ENCODE data around the gene MTFR2.

The MTFR2 gene

DNA sequence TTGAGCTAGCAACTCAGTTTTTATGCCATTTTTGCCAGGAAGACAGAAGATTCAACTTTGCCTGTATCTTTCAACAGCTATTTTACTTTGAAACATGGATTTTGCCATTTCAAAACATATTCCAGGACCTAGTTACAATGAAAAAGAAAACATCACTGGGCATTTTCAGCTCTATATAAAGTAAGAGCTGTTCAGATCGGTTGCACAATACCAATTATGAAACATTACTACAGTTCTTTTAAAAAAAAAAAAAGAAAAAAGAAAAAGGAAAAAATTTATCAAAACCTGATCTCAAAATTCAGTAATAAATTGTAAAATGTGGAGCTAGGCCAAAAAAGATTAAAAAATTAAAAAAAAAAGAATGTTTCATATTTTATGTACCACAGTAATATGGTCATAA, 24.0 kb upstream of the MTFR2 start:
- peaks cover 60% of the 10 kb centered on the region for H3K36me3 ChIP-seq (ENCODE audit: control insufficient read depth, insufficient read depth, low read length)

DNA sequence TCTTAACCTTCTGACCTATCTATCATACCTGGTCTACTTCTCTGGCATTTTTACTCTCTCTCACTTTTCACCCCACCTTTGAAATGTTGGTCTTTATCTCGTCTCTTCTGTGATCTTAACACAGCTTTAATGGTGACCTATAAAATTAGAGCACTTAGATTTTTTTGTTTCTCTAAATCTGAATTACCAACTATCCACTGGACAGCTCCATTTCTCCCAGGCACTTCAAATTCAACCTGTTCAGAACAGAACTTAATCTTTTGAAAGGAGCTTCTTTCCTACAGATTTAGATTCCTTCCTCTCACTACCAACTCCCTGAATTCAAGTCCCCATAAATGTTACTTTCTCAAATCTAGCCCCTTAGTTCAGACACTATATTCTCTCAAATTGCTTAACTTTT, 15.0 kb upstream of the MTFR2 start:
- no peak overlapping the region for H3K4me3 ChIP-seq (ENCODE audit: extremely low read depth, insufficient read depth, low read length, poor library complexity, severe bottlenecking)
- no peak overlapping the region for H3K27ac ChIP-seq (ENCODE audit: low read depth, low read length, severe bottlenecking)
- no peaks in the 10 kb centered on the region for H3K4me1 ChIP-seq (ENCODE audit: control insufficient read depth, insufficient read depth, low read length, poor library complexity, severe bottlenecking)
- WGBS, 2 experiments (ENCODE audit: insufficient coverage in 2 of 2), result no CpG with 5 or more reads among the region's 1 CpG
- H3K9me3 ChIP-seq (ENCODE audit: control insufficient read depth, low read length), result no peaks in the 10 kb centered on the region
- H3K36me3 ChIP-seq (ENCODE audit: control insufficient read depth, insufficient read depth, low read length), result peaks cover 76% of the 10 kb centered on the region

More for the DNA sequence above, 24.0 kb upstream of the MTFR2 start:
- H3K27ac ChIP-seq (ENCODE audit: low read depth, low read length, severe bottlenecking), result no peak overlapping the region
- H3K9me3 ChIP-seq (ENCODE audit: control insufficient read depth, low read length), result no peaks in the 10 kb centered on the region
- H3K4me3 ChIP-seq (ENCODE audit: extremely low read depth, insufficient read depth, low read length, poor library complexity, severe bottlenecking), result no peak overlapping the region
- peaks cover 7% of the 10 kb centered on the region for H3K4me1 ChIP-seq (ENCODE audit: control insufficient read depth, insufficient read depth, low read length, poor library complexity, severe bottlenecking)
- no CpG with 5 or more reads among the region's 1 CpG for WGBS, 2 experiments (ENCODE audit: insufficient coverage in 2 of 2)

GRCh38 chr6:136262940-136263339, 12.8 kb upstream of the MTFR2 start:
- no peaks in the 10 kb centered on the region for H3K9me3 ChIP-seq (ENCODE audit: control insufficient read depth, low read length)
- no peak overlapping the region for H3K27ac ChIP-seq (ENCODE audit: low read depth, low read length, severe bottlenecking)
- no peak overlapping the region for H3K4me3 ChIP-seq (ENCODE audit: extremely low read depth, insufficient read depth, low read length, poor library complexity, severe bottlenecking)
- WGBS, 2 experiments (ENCODE audit: insufficient coverage in 2 of 2), result no CpG with 5 or more reads among the region's 1 CpG
- peaks cover 76% of the 10 kb centered on the region for H3K36me3 ChIP-seq (ENCODE audit: control insufficient read depth, insufficient read depth, low read length)
- no peaks in the 10 kb centered on the region for H3K4me1 ChIP-seq (ENCODE audit: control insufficient read depth, insufficient read depth, low read length, poor library complexity, severe bottlenecking)

- no peak overlapping the region for H3K4me3 ChIP-seq (ENCODE audit: extremely low read depth, insufficient read depth, low read length, poor library complexity, severe bottlenecking)
- H3K27ac ChIP-seq (ENCODE audit: low read depth, low read length, severe bottlenecking), result no peak overlapping the region
- no peaks in the 10 kb centered on the region for H3K9me3 ChIP-seq (ENCODE audit: control insufficient read depth, low read length)
- H3K4me1 ChIP-seq (ENCODE audit: control insufficient read depth, insufficient read depth, low read length, poor library complexity, severe bottlenecking), result no peaks in the 10 kb centered on the region
- peaks cover 17% of the 10 kb centered on the region for H3K36me3 ChIP-seq (ENCODE audit: control insufficient read depth, insufficient read depth, low read length)
These were observed 4.8 kb upstream of the MTFR2 start for GRCh38 chr6:136254851-136255466.

GRCh38 chr6:136253734-136254133, 3.6 kb upstream of the MTFR2 start:
- peaks cover 9% of the 10 kb centered on the region for H3K36me3 ChIP-seq (ENCODE audit: control insufficient read depth, insufficient read depth, low read length)
- no peaks in the 10 kb centered on the region for H3K9me3 ChIP-seq (ENCODE audit: control insufficient read depth, low read length)
- 76 to 92% methylated on average over 5 of the region's 6 CpGs for WGBS, 2 experiments (ENCODE audit: insufficient coverage in 2 of 2)
- H3K4me3 ChIP-seq (ENCODE audit: extremely low read depth, insufficient read depth, low read length, poor library complexity, severe bottlenecking), result no peak overlapping the region
- H3K27ac ChIP-seq (ENCODE audit: low read depth, low read length, severe bottlenecking), result no peak overlapping the region
- H3K4me1 ChIP-seq (ENCODE audit: control insufficient read depth, insufficient read depth, low read length, poor library complexity, severe bottlenecking), result no peaks in the 10 kb centered on the region

DNA sequence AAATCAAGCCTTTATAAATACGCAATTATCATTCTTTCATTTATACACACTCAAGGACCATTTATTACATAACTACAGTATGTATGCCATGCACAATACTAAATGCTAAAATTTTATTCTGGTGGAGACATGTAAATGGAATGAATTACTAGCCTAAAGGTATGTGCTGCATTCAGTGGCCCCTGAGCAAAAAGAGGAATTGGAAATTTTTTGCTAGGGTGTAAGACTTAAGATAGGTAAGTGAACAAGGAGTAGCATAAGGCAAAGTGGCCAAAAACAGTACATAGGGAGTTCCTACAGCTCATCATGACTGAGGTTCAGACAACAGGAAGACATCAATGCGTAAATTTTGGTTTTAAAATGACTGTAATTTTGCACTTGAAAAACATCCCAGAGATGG, 2.3 kb upstream of the MTFR2 start:
- Histone ChIP-seq H3K4me3 (ENCODE audit: extremely low read depth, insufficient read depth, low read length, poor library complexity, severe bottlenecking) (no peak overlapping the region), H3K27ac (ENCODE audit: low read depth, low read length, severe bottlenecking) (no peak overlapping the region), H3K36me3 (ENCODE audit: control insufficient read depth, insufficient read depth, low read length) (peaks cover 5% of the 10 kb centered on the region), H3K9me3 (ENCODE audit: control insufficient read depth, low read length) (no peaks in the 10 kb centered on the region), H3K4me1 (ENCODE audit: control insufficient read depth, insufficient read depth, low read length, poor library complexity, severe bottlenecking) (no peaks in the 10 kb centered on the region)
- WGBS, 2 experiments (ENCODE audit: insufficient coverage in 2 of 2), result 89 to 90% methylated on average over 1 of the region's 2 CpGs

GRCh38 chr6:136251394-136251793, 1.3 kb upstream of the MTFR2 start:
- 58 to 94% methylated on average over 2 to 4 of the region's 4 CpGs for WGBS, 2 experiments (ENCODE audit: insufficient coverage in 2 of 2)
- no peaks in the 10 kb centered on the region for H3K4me1 ChIP-seq (ENCODE audit: control insufficient read depth, insufficient read depth, low read length, poor library complexity, severe bottlenecking)

DNA sequence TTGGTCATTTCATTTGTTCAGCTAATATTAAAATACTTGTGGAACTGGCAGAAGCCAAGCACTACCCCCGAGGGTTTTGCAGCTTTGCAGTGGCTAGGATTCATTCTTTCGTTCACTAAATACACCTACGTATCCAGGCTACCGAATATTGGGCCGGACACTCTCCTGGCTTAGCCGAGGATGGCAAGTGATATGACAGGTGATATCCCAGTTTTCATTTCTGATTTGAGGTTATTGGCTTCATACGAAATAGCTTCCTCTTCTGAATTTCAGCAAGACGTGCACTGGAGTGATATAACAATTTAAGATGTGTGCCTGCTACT, 536 bp upstream of the MTFR2 start:
- H3K27ac ChIP-seq (ENCODE audit: low read depth, low read length, severe bottlenecking), result peak overlapping the region; percentile 39
- peak overlapping the region; percentile 84 for H3K4me3 ChIP-seq (ENCODE audit: extremely low read depth, insufficient read depth, low read length, poor library complexity, severe bottlenecking)
- no peaks in the 10 kb centered on the region for H3K36me3 ChIP-seq (ENCODE audit: control insufficient read depth, insufficient read depth, low read length)
- H3K4me1 ChIP-seq (ENCODE audit: control insufficient read depth, insufficient read depth, low read length, poor library complexity, severe bottlenecking), result no peaks in the 10 kb centered on the region
- 0 to 20% methylated on average over 2 to 3 of the region's 8 CpGs for WGBS, 2 experiments (ENCODE audit: insufficient coverage in 2 of 2)
- H3K9me3 ChIP-seq (ENCODE audit: control insufficient read depth, low read length), result no peaks in the 10 kb centered on the region

More at GRCh38 chr6:136251394-136251793, 1.3 kb upstream of the MTFR2 start:
- Histone ChIP-seq H3K9me3 (ENCODE audit: control insufficient read depth, low read length) (no peaks in the 10 kb centered on the region), H3K4me3 (ENCODE audit: extremely low read depth, insufficient read depth, low read length, poor library complexity, severe bottlenecking) (no peak overlapping the region), H3K27ac (ENCODE audit: low read depth, low read length, severe bottlenecking) (no peak overlapping the region), H3K36me3 (ENCODE audit: control insufficient read depth, insufficient read depth, low read length) (no peaks in the 10 kb centered on the region)

DNA sequence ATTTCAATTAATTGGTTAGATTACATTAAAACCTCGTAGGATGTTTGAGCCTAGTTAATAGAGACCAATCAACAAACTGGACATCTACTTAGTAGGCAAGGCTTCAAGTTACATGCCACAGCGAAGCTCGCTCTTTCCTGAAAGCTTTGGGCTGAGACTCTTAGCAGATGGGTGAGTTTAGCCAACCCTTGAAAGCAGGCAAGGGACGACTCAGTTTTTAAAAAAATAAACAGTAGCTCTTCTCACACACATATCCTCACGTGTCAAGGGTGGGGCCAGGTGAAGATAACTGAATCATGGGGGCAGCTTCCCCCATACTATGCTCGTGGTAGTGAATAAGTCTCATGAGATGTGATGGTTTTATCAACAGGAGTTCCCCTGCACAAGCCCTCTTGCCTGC, 775 bp downstream of the MTFR2 start:
- WGBS, 2 experiments (ENCODE audit: insufficient coverage in 2 of 2), result 34 to 50% methylated on average over 3 of the region's 6 CpGs
- Histone ChIP-seq H3K4me1 (ENCODE audit: control insufficient read depth, insufficient read depth, low read length, poor library complexity, severe bottlenecking) (no peaks in the 10 kb centered on the region), H3K36me3 (ENCODE audit: control insufficient read depth, insufficient read depth, low read length) (peaks cover 2% of the 10 kb centered on the region), H3K4me3 (ENCODE audit: extremely low read depth, insufficient read depth, low read length, poor library complexity, severe bottlenecking) (peak overlapping the region; percentile 84), H3K27ac (ENCODE audit: low read depth, low read length, severe bottlenecking) (no peak overlapping the region), H3K9me3 (ENCODE audit: control insufficient read depth, low read length) (no peaks in the 10 kb centered on the region)

DNA sequence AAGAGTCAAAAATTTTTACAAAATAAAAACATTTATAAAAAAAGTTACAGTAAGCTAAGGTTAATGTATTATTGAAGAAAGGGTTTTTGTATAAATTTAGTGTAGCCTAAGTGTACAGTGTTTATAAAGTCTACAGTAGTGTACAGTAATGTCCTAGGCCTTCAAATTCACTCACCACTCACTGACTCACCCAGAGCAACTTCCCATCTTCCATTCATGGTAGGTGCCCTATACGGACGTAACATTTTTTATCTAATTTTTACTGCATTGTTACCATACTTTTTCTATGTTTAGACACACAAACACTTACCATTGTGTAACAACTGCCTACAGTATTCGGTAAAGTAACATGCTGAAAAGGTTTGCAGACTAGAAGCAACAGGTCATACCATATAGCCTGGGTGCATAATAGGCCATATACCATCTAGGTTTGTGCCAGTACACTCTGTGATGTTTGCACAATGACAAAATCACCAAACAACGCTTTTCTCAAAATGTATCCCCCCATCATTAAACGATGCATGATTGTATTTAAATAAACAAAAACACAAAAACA, 6.0 kb downstream of the MTFR2 start:
- Histone ChIP-seq H3K4me1 (ENCODE audit: control insufficient read depth, insufficient read depth, low read length, poor library complexity, severe bottlenecking) (no peaks in the 10 kb centered on the region), H3K4me3 (ENCODE audit: extremely low read depth, insufficient read depth, low read length, poor library complexity, severe bottlenecking) (no peak overlapping the region), H3K27ac (ENCODE audit: low read depth, low read length, severe bottlenecking) (no peak overlapping the region), H3K9me3 (ENCODE audit: control insufficient read depth, low read length) (no peaks in the 10 kb centered on the region), H3K36me3 (ENCODE audit: control insufficient read depth, insufficient read depth, low read length) (peaks cover 21% of the 10 kb centered on the region)
- 90 to 100% methylated on average over 3 of the region's 5 CpGs for WGBS, 2 experiments (ENCODE audit: insufficient coverage in 2 of 2)

- Histone ChIP-seq H3K27ac (ENCODE audit: low read depth, low read length, severe bottlenecking) (no peak overlapping the region), H3K9me3 (ENCODE audit: control insufficient read depth, low read length) (no peaks in the 10 kb centered on the region), H3K4me1 (ENCODE audit: control insufficient read depth, insufficient read depth, low read length, poor library complexity, severe bottlenecking) (no peaks in the 10 kb centered on the region), H3K4me3 (ENCODE audit: extremely low read depth, insufficient read depth, low read length, poor library complexity, severe bottlenecking) (no peak overlapping the region), H3K36me3 (ENCODE audit: control insufficient read depth, insufficient read depth, low read length) (peaks cover 17% of the 10 kb centered on the region)
- WGBS, 2 experiments (ENCODE audit: insufficient coverage in 2 of 2), result 87 to 95% methylated on average over 4 to 7 of the region's 9 CpGs
These were observed 13.4 kb downstream of the MTFR2 start for GRCh38 chr6:136236466-136237293.

All from mesodermal cell (in vitro differentiated cells).